ENCODE measurements around the gene SDF4. TPM values are rescaled to one million over a fixed set of nuclear protein-coding genes. Genes with fewer than 3 reads are reported as not detected.
"Not testable (repeated sequence)": the region's sequence is repeated elsewhere in the genome, so short reads cannot be mapped to it uniquely, and the experiment has no call there.

Gene SDF4
- total RNA-seq, 1 donor from 2014 or later: 116 TPM

DNA sequence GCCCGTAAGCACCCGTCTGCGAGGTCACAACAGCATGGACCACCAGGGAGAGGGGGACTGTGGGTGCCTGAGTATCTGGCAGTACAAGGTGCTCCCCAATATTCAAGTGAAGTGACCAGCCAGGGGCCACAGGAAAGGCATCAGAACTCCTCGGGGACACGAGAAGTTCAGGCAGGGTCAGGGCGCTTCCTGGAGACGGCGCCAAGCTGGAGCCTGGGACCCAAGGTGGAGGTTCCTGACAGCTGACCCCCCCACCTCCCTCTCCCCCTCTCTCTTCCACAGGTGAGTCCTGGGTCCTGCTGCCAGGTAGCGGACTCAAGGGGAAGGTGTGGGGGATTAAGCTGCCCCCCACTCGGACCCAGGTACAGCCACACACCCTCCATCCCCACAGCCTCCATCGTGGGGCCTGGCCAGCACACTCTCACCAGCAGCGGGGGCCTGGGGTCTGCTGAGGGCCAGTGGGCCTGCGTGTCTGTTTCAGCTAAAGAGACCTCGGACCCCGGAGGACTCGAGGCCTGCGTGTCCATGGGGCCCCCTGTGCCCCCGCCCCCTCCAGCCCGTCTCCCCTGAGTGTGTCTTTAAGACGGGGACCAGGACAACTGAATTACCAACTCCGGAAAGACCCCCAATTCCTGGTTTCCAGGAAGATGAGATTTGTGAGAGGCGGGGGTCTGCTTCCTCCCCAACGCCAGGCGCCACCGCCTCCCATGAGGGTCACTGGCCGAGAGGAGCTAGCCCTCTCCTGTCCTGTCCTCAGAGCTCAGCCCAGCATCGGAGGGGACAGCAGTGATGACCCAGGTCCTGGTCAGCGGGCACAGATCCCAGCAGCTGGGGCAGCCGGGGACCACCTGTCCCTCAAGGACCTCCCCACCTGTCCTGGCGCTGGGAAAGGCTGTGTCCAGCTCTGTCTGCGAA, 31.6 kb downstream of the SDF4 start:
- DNase-seq (ENCODE audit: low read depth, low spot score): no peak

DNA sequence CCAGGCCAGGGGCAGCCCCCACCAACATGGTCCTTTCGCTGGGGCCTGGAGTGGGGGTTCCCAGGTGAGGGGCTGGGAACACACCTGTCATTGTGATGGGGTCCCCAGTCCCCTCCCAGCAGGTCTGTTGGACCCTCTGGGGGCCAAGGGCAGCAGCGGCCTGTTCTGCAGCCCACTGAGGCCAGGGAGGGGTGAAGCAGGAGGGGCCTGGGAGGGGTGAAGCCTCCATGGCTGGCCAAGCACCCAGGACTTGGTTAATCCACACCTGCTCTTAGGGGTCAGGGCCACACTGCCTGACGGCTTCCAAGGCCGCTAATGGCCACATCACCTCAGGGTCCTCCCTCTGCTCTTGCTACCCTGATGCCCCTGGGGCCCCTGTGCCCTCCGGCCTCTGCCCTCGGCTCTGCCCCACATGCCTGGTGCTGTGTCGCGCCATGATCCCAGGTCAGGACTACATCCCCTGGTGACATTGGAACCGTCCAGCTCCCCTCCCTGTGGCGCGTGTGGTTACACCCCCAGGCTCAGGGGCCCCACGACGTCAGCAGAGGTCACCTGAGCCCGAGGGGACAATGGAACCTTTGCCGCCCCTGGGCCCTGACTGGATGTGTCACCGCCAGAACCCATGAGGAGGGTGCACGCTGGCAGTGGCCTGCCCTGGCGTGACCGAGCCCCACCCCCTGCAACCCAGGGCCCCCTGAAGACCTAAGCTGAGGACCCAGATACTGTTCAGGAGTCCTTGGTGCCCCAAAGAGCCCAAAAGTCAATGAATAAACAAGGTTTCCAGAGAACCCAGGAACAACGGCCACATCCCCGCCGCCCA, 32.5 kb downstream of the SDF4 start:
- no peak for DNase-seq (ENCODE audit: low read depth, low spot score)

GRCh38 chr1:1198423-1199140, 33.2 kb downstream of the SDF4 start:
- no peak for DNase-seq (ENCODE audit: low read depth, low spot score)

GRCh38 chr1:1197551-1198422, 34.0 kb downstream of the SDF4 start:
- DNase-seq (ENCODE audit: low read depth, low spot score): no peak

- no peak for DNase-seq (ENCODE audit: low read depth, low spot score)
Observed at GRCh38 chr1:1197188-1197500, 34.7 kb downstream of the SDF4 start.

DNA sequence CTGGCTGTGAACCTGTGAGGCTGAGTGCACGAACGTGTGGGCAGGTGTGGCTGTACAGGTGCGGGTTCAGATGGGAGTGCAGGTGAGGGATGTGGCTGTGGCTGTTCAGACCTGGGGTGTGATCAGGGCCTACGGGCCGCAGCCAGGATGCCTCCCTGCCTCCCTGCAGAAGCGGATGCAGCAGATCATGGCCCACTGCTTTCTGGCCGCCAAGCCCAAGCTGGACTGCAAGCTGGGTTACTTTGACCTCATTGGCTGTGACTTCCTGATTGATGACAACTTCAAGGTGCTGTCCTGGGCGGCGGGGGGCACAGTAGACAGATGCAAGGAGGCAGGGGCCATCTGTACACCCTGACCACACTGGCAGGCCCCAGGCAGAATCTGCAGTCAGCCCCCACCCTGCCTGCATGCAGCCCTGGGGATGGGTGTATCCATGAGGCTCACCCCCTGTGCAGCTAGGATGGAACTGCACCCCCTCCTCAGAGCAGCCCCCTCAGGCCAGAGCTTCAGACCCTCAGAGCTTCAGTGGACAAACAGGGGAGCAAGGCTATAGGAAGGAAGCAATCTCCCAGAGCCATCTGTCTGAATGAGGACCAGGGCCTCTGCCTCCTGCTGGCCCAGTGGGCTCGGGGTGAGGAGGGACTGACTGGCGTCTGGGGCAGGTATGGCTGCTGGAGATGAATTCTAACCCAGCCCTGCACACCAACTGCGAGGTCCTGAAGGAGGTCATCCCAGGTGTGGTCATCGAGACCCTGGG, 35.2 kb downstream of the SDF4 start:
- DNase-seq (ENCODE audit: low read depth, low spot score): no peak

DNA sequence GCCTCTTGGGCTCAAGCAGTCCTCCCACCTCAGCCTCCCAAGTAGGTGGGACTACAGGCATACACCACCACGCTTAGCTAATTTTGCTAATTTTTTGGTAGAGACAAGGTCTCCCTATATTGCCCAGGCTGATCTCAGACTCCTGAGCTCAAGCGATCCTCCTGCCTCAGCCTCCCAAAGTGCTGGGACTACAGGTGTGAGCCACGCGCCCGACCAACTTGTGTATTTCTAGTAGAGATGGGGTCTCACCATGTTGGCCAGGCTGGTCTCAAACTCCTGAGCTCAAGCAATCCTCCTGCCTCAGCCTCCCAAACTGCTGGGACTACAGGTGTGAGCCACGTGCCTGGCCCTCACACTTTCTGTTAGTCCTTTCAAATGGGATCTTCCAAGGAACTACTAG, 36.1 kb downstream of the SDF4 start:
- DNase-seq (ENCODE audit: low read depth, low spot score): not testable (repeated sequence)

- no peak for DNase-seq (ENCODE audit: low read depth, low spot score)
Observed at GRCh38 chr1:1194723-1195122, 37.1 kb downstream of the SDF4 start.

DNA sequence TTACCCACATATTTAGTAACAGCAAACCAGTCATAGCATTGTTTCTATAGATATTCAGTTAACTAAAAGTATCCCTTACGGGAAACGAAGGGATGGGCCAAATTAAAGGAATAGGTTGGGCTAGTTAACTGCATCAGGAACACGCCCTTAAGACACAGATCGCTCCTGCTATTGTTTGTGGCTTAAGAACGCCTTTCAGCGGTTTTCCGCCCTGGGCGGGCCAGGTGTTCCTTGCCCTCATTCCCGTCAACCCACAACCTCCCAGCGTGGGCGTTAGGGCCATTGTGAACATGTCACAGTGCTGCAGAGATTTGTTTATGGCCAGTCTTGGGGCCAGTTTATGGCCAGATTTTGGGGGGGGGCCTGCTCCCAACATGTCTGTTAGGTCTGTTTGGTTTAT, 40.1 kb downstream of the SDF4 start:
- DNase-seq (ENCODE audit: low read depth, low spot score): no peak

DNA sequence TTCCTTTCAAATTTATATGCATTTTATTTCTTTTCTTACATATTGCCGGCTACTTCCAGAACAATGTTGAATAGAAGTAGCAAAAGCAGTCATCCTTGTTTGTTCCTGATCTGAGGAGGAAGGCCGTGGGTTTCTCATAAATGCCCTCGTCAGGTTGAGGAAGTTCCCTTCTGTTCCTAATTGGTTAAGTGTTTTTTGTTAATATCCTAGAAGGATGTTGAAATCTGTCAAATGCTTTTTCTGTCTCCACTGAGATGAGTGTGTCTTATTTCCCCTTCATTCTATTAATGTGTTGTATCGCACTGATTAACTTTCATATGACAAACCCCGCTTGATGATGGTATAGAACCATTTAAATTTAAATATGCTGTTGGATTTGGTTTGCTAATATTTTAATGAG, 42.7 kb downstream of the SDF4 start:
- DNase-seq (ENCODE audit: low read depth, low spot score): no peak

DNA sequence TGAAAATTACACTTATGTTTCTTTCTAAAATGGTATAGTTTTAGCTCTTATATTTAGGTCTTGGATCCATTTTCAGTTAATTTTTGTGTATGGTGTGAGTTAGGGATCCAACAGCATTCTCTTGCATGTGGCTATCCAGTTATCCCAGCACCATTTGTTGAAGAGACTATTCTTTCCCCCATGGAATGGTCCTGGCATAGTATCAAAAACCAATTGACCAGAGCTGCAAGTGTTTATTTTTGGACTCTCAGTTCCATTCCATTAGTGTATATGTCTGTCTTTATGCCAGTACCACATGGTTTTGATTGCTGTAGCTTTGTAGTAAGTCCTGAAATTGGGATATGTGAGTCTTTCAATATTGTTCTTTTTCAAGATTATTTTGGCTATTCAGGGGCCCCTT, 43.9 kb downstream of the SDF4 start:
- no peak for DNase-seq (ENCODE audit: low read depth, low spot score)

DNA sequence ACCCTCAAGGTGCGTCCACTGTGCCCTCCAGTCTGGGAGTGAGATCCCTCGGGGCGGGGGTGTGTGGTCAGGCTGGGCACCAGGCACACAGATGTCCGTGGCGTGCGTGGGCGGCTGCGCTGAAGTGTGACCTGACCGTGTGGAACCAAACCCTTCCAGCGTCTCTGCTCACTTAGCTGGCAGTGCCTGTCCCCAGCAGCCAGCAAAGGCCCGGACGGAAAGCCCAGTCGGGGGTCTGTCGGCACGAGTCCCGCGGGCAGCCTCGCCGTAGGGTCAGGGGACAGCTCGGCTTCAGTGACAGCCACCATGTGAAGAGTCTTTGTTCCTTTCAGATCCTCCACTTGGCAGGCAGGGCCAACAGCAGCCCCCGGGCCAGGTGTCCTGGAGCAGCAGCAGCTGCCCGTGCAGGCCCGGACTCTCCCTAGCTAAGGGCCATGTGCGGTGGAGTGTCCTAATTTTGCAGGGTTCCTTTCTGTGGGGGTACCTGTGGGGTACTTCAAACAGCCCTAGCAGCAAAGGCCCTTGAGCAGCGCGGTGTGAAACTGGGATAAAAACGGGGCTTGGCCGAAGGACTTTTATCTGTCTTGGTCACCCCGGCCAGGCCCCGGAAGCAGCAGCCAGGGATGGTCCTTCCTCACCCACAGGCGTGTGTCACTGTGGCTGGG, 46.6 kb downstream of the SDF4 start:
- DNase-seq (ENCODE audit: low read depth, low spot score): no peak

DNA sequence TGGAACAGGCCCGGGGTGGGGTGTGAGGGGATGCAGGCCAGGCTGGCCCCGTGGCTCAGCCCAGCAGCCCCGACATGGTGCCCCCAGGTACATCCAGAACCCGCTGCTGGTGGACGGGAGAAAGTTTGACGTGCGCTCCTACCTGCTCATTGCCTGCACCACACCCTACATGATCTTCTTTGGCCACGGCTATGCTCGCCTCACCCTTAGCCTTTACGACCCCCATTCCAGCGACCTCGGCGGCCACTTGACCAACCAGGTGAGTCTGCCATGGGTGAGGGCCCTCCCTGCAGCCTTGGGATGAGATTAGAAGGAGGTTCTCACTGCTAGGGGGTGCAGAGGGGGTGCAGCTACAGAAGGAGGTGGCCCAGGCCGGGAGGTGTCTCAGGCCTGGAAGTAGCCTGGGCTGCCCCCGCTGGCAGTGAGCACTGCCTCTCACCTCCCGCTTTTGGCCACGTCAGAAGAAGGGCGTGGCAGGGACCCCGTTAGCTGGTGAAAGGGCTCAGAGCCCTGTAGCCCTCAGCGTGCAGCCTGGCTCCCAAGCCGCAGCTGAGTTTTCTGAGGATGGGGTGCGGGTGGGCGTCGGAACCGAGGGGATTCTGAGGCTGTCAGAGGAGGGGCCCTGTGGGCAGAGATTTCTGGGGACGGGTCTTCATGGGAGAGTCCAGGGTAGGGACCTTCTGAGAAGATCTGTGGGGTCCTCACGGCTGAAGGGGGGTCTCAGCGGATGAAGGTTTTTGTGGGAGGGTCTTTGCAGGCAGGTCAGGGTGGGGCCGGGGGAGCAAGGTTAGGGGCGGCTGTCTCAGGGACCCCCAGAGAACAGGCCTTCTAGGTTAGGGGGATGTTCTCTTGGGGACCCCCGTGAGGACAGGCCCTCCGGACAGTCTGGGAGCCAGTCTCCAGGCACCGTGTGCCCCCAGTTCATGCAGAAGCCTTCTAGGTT, 47.7 kb downstream of the SDF4 start:
- no peak for DNase-seq (ENCODE audit: low read depth, low spot score)

DNA sequence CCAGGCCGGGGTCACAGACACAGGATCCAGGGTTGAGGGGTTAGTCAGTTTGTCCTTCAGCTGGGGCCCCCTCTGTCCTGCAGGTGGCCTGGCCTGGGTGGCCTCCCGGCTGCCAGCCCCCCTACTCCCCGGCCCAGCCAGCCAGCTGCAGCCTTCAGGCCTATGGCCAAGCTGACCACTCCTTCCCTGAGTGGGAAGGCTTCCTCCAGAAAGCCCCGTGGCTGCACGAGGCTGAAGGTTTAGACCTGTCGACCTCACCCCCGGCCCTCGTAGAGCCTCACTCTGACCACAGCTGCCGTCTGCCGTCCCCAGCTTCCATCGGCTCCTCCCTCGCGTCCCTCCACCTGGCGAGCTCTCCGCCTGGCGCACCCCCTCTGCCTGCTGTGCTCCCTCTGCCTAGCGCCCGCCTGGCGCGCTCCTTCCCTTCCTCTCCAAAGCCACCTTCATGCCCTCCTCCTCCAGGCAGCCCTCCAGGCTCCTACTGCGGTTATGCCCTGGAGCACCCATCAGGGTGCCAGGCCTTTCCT, 48.5 kb downstream of the SDF4 start:
- no peak for DNase-seq (ENCODE audit: low read depth, low spot score)

- DNase-seq (ENCODE audit: low read depth, low spot score): no peak
Observed at GRCh38 chr1:1182491-1183220, 49.1 kb downstream of the SDF4 start.

DNA sequence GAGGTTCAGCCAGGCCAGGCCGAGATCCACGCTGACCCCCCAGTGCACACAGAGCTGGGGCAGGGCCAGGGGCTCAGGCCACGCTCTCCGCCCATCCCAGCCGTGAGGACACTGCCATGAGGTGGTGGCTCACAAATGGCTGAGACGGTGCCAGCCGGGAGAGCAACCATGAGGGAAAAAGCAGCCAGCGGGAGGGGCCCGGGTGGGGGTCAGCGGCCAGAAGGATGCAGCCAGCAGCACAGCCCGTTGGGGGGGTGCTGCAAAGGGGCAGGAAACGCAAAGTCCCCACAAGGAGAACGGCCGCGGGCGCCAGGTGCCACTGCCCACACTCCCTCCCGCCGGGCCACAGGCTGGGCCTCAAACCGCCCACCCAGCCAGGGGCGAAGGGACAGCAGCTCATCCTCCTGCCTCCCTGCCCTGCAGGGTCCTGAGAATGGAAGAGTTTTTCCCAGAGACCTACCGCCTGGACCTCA, 49.8 kb downstream of the SDF4 start:
- DNase-seq (ENCODE audit: low read depth, low spot score): no peak

DNA sequence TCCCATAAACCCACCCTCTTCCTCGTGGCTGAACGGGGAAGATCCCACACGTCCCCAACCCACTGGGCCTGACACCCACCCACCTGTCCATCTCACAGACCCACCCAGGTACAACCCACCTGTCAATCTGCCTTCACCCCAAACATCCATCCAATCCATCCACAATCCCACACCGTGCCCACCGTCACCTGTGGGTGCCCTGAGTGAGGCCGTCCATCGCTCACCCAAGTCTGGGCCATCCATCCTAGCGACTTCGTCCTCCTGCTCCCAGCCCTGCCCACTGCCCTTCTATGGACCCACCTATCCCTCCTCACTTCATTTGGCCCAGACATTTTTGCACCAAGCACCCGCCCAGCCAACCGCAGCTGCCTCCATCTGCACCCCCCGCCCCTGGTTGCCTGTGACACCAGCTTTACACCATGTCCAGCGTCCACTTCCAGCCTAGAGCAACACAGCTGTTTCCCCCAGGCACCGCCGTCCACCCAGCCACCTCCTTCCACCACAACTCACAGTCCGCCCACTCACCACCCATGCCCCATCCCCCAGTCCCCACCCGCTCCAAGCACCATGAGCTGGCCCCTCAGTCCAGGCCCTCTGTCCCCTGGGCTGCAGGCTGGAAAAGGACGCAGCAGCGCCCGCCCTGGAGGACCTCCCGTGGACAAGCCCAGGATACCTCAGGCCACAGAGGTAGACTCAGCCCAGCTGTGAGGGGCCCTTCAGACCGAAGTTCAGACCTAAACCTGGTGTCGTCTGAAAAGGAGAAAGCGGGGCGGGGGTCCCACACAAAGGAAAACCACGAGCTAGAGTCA, 50.5 kb downstream of the SDF4 start:
- DNase-seq (ENCODE audit: low read depth, low spot score): no peak

Data from pulmonary artery endothelial cell (primary cell).